Measurements from ENCODE around the gene LYSMD4.
A peak's percentile ranks its signal among the peaks of the same experiment; 100 is the strongest.

The LYSMD4 gene

DNA sequence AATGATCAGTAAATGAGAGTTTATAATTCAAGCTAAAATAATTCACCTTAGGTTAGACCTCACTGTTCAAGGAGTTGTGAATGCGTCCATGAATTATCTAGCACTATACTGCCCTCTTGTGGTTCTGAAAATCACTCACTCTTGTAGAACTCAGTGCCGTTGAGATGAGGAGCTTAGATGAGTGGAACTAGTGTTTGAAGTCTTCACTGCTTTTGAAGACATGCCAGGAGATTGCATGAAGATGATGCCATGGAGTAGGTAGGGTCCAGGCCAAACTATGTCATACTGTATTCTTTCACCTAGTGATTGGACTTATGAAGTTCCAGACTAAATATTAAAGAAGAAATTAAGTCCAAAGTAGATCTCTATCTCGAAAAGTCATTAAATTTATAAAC lies 28.8 kb downstream of the LYSMD4 start:
- DNase-seq: peak; percentile 82

DNA sequence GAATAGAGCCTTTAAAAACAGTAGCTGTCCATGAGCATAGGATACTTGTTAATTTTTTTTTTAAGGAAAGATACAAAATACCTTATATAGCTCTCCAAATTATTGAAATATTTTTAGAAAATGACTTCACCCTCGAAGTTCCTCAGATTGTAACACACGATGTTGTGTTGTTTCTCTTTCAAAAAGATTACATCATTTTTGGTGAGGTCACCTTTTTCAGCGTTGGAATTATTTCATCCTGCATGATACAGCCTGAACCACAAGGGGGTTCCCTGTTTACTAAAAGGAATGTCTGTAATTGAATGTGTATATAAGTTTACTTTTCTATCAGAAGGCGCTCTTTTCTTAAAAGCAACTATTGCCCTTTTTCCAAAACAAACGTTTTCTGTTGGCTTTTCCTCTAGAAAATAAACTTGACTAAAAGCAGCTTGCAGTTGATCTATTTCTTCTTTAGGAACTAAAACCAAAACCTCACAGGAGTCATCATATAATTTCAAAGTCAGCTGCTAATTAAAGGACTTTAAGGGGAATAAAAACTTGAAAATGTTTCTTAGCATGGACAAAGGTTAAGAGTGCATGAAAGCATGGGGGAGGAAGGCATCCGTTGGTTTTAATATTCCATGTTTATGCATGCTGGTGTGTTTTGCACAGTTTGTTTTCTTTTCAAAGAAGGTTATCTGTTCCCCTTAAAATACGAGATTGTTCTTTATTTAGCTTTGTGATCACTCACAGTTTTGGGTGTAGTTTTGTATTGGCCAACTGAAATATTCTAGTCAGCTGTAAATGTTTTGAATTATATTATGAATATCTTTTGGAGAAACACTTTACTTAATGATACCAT lies 29.4 kb downstream of the LYSMD4 start:
- peak; percentile 89 for DNase-seq

DNA sequence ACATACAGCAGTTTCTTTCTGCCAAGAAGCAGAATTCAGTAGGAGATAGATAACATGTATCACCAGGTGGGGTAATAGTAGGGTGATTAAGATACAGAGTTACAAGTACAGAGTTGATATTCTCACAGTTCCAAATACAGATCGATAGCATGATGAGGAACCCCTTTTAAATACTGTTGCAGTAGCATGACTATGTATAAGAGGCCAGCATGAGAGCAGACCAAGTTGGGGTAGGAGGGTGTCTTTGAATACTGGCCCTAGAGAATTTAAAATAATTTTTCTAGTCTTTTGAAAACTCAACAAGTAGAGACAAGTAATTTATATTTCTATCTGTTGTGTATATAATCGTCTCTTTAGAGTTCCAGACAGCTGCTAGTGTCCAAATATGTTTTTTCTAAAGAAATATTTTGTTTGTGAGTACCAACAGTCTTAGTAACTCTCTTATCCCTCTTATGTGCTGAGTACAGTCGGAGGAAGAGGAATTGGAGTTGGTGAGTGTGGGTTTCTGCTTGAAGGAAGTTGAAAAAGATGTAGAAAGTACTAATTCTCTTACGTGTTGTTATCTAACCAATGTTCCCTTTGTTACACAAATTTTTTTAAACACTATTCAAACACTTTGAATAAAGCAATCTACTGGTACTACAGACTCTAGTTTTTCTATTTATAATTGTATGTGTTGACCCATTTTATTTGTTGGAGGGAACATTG lies 30.2 kb downstream of the LYSMD4 start:
- DNase-seq: peak; percentile 19

DNA sequence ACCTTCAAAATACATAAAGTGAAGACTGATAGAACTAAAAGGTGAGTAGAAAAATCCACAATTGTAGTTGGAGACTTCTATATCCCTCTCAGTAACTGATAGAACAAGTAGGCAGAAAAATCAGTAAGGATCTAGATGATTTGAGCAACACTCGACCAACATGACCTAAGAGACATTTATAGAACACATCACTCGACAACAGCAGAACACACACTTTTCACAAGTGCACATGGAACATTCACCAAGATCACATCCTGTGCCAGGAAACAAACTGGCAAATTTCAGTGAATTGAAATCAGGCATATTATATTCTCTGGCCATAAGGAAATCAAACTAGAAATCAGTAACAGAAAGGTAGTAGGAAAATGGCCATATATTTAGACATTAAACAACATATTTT lies 37.1 kb downstream of the LYSMD4 start:
- DNase-seq: no peak

DNA sequence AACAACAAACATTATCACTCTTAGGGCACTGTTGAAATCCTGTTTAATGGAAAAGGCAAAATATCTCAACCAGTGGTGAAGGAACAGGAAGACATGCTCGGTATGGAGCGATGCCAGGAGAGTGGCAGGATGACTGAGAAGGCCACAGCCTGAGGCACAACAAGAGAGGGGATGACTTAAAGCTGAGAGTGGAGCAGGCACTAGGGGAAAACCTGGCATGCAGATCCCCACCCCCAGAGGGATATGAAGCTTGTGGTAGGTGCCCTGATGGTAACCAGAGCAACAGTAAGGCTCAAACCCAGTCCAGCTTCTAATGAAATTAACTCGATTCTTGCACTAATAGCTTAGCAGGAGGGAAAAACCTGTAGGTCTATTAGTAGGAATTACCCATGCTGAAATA lies 40.4 kb downstream of the LYSMD4 start:
- peak; percentile 13 for DNase-seq

DNA sequence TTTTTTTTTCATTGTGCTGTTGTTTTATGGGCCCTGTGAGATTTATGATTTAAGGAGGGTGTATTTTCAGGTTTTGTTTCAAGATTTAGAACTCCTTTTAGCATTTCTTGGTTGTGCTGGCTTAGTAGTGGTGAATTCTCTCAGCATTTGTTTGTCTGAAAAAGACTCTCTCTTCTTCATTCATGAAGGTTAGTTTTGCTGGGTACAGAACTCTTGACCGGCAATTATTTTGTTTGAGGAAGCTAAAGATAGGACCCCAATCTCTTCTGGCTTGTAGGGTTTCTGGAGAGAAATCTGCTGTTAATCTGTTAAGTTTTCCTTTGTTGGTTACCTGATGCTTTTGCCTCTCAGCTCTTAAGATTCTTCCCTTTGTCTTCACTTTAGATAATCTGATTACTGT lies 46.9 kb downstream of the LYSMD4 start:
- no peak for DNase-seq

DNA sequence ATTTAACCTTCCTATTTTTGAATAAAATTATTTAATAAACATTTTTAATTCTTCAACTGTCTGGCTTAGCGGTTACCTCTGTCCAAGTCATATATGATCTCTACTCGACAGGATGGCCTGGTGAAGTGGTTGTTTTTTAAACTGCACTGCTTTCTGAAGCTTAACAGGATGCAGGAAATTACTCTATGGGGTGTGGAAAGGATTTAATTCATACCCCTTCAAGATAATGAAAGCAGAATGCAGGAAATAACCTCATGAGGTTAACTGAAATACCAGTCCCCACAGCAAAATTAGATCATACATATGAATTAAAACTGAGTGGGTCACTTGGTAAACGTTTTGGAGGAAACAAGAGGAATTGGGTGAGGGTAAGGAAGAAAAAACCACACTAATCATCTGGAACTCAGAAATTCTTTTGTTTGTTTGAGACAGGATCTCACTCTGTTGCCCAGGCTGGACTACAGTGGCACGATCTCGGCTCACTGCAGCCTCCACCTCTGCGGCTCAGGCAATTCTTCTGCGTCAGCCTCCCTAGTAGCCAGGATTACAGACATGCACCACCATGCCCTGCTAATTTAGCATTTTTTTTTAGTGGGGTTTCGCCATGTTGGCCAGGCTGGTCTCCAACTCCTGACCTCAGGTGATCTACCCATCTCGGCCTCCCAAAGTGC lies 50.1 kb downstream of the LYSMD4 start:
- peak; percentile 76 for DNase-seq

DNA sequence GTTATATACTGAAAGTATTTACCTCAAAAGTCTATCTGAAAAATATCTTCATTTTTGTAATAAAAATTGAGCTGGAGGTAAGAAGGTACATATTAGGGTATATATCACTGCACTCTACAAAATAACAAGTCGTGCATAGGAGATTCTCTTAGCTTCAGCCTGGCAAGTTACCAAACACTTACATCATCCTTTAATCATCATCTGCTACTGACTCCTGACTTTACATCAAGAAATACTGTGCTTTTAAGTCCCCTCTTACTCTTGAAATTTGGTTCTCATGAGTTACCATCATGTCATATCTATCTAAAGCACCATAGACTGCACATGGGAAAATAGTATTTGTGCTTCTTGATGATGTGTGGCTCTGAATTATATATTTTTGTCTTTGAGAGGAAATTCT lies 50.8 kb downstream of the LYSMD4 start:
- peak; percentile 89 for DNase-seq

DNA sequence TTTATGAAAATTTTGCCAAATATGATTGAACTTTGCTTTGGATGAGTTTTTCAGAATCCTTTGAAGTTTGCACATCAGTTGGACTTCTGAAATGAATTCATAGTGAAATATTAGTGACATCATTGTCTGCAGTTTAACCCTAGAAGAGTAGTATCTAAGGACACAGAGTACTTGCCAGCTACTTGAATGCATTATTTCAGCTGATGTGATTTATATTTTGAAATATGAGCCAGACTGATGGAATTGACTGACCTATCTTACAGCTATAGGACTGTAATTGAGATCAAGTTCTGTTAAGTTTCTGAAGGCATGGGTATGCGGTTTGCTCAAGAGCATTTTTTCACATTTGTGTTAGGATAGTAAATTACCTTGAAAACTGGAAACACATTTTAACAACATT lies 51.2 kb downstream of the LYSMD4 start:
- DNase-seq: peak; percentile 25

DNA sequence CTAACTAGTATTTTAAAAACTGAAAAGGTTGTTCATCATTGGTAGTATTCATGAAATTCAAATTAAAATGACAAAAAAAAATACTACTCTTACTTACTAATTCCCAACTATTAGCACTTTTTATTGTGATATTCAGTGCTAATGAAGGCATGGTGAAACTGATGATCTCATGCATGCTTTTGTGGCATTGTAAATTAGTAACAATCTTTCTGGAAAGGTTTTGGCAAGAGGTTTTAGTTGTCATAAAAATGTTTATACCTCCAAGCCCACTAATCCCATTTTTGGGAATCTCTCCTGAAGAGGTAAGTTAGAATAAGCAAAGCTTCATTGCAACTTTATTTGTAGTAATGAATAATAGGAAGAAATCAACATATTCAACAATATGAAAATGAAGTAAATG lies 53.0 kb downstream of the LYSMD4 start:
- no peak for DNase-seq

DNA sequence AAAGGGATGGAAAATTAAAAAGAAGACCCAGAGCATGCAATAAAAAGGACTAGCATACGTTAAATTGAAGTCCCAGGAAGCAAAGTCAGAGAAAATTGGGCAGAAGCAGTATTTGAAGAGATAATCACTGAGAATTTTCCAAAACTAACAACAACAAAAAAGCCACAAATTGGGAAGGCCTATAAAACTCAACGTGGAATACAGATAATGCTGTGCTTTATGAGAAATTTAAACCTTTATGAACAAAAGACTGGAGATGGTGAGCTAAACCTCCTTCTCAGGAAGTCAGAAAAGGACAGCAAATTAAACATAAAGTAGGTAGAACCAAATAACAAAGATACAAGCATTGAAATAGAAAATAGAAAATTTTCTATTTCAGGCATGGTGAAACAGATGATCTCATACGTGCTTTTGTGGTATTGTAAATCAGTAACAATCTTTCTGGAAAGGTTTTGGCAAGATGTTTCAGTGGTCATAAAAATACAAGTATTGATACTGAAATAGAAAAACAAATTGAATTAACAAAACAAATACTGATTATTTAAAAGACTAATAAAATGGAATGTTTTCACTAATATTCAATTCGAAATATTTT lies 55.6 kb downstream of the LYSMD4 start:
- DNase-seq: no peak
